Neural progenitor cell (in vitro differentiated cells): Measurements from ENCODE around the gene TMEM45A.
"Not testable (repeated sequence)": the region's sequence is repeated elsewhere in the genome, so short reads cannot be mapped to it uniquely, and the experiment has no call there.

Experiments used
- EZH2phosphoT487 ChIP-seq: fragments of 200-600 bp; sonication (generic); IDR thresholded peaks from 2 replicates; pipeline ENCODE4 v1.6.1; 2017; ENCODE audit warnings: antibody characterized with exemption
- TF ChIP-seq, protein P1 (sequence below): fragments of 200-600 bp; sonication (generic); IDR thresholded peaks from 2 replicates; pipeline ENCODE4 v1.5.1; 2017; ENCODE audit warnings: antibody characterized with exemption, mild to moderate bottlenecking

DNA sequence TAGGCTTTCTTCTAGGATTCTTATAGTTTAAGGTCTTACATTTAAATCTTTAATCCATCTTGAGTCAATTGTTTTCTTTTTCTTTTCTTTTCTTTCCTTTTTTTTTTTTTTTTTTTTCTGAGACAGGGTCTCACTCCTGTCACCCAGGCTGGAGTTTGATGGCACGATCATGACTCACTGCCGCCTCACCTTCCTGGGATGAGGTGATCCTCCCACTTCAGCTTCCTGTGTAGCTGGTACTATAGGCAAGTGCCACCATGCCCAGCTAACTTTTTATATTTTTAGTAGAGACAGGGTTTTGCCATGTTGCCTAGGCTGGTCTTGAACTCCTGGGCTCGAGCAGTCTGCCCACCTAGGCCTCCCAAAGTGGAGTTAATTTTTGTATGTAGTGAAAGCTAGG lies 49.0 kb downstream of the TMEM45A start:
- TF ChIP-seq, protein P1, sequence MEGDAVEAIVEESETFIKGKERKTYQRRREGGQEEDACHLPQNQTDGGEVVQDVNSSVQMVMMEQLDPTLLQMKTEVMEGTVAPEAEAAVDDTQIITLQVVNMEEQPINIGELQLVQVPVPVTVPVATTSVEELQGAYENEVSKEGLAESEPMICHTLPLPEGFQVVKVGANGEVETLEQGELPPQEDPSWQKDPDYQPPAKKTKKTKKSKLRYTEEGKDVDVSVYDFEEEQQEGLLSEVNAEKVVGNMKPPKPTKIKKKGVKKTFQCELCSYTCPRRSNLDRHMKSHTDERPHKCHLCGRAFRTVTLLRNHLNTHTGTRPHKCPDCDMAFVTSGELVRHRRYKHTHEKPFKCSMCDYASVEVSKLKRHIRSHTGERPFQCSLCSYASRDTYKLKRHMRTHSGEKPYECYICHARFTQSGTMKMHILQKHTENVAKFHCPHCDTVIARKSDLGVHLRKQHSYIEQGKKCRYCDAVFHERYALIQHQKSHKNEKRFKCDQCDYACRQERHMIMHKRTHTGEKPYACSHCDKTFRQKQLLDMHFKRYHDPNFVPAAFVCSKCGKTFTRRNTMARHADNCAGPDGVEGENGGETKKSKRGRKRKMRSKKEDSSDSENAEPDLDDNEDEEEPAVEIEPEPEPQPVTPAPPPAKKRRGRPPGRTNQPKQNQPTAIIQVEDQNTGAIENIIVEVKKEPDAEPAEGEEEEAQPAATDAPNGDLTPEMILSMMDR: not testable (repeated sequence)
- not testable (repeated sequence) for TF ChIP-seq EZH2phosphoT487
